HEK293T (cell line): ENCODE results near the gene DDN.

ENCODE experiments used
- ARNT ChIP-seq: fragments of 450-650 bp; IDR thresholded peaks from 2 replicates; pipeline ENCODE4 v1.6.1; 2017; ENCODE audit warnings: mild to moderate bottlenecking
- BHLHE40 ChIP-seq: fragments of 450-650 bp; IDR thresholded peaks from 2 replicates; pipeline ENCODE4 v1.6.1; 2016; ENCODE audit warnings: mild to moderate bottlenecking, moderate library complexity, borderline replicate concordance
- FOXA1 ChIP-seq: fragments of 450-650 bp; IDR thresholded peaks from 2 replicates; pipeline ENCODE4 v1.6.1; 2016; ENCODE audit warnings: mild to moderate bottlenecking
- FOXK2 ChIP-seq: fragments of 450-650 bp; IDR thresholded peaks from 2 replicates; pipeline ENCODE4 v1.6.1; 2016; ENCODE audit warnings: mild to moderate bottlenecking
- FOXM1 ChIP-seq: fragments of 450-650 bp; IDR thresholded peaks from 2 replicates; pipeline ENCODE4 v1.6.1; 2017; ENCODE audit warnings: mild to moderate bottlenecking, borderline replicate concordance
- HDGF ChIP-seq: fragments of 450-650 bp; IDR thresholded peaks from 2 replicates; pipeline ENCODE4 v1.6.1; 2017; ENCODE audit warnings: antibody characterized with exemption, borderline replicate concordance
- LEF1 ChIP-seq: fragments of 450-650 bp; IDR thresholded peaks from 2 replicates; pipeline ENCODE4 v1.6.1; 2017; ENCODE audit warnings: mild to moderate bottlenecking, borderline replicate concordance
- NFRKB ChIP-seq: fragments of 450-650 bp; IDR thresholded peaks from 2 replicates; pipeline ENCODE4 v1.6.1; 2016; ENCODE audit warnings: mild to moderate bottlenecking, moderate library complexity
- PKNOX1 ChIP-seq: fragments of 450-650 bp; IDR thresholded peaks from 2 replicates; pipeline ENCODE4 v1.6.1; 2016
- SP1 ChIP-seq: fragments of 450-650 bp; IDR thresholded peaks from 2 replicates; pipeline ENCODE4 v1.6.1; 2017
- SUZ12 ChIP-seq: fragments of 450-650 bp; IDR thresholded peaks from 2 replicates; pipeline ENCODE4 v1.6.1; 2016; ENCODE audit warnings: mild to moderate bottlenecking
- ZNF384 ChIP-seq: fragments of 450-650 bp; IDR thresholded peaks from 2 replicates; pipeline ENCODE4 v1.6.1; 2016

- TF ChIP-seq HDGF (no peak), FOXM1 (no peak), FOXA1 (no peak), PKNOX1 (no peak), BHLHE40 (no peak), NFRKB (no peak), SUZ12 (no peak), LEF1 (no peak), ZNF384 (no peak), FOXK2 (no peak), SP1 (no peak), ARNT (no peak)
Measured at GRCh38 chr12:48968467-48968866, 30.7 kb downstream of the DDN start.
